Mesothelial cell of epicardium (in vitro differentiated cells): ENCODE measurements around the gene TMEM150A. TPM values are rescaled to one million over a fixed set of nuclear protein-coding genes. Genes with fewer than 3 reads are reported as not detected.

Source experiments
- DNase-seq, 2 experiments: peaks; one replicate each; pipeline ENCODE4 v3.0.0; 2021; ENCODE audit warnings: low spot score in 2 of 2; ENCODE audit not compliant: unreplicated experiment in 2 of 2
- H3K27ac Mint-ChIP-seq: 2 replicates; pipeline ENCODE4 v1.8.0; 2021; ENCODE audit warnings: mixed read lengths
- H3K27me3 Mint-ChIP-seq: 2 replicates; pipeline ENCODE4 v1.8.0; 2021; ENCODE audit warnings: low read depth, mixed read lengths
- H3K36me3 Mint-ChIP-seq: 2 replicates; pipeline ENCODE4 v1.8.0; 2021; ENCODE audit warnings: mixed read lengths
- H3K4me1 Mint-ChIP-seq: 2 replicates; pipeline ENCODE4 v1.8.0; 2021; ENCODE audit warnings: mixed read lengths
- H3K4me3 Mint-ChIP-seq: 2 replicates; pipeline ENCODE4 v1.8.0; 2021; ENCODE audit warnings: mild to moderate bottlenecking, moderate library complexity, mixed read lengths
- H3K9me3 Mint-ChIP-seq: 2 replicates; pipeline ENCODE4 v1.8.0; 2021; ENCODE audit warnings: mixed read lengths
- CTCF ChIP-seq: fragments of 200-600 bp; sonication (generic); IDR thresholded peaks from one replicate; pipeline ENCODE4 v1.5.0; 2021; ENCODE audit warnings: antibody characterized with exemption; ENCODE audit not compliant: unreplicated experiment
- total RNA-seq: library from RNA; stranded (reverse); gene quantifications from 3 replicates; pipeline ENCODE4 v1.2.1, GENCODE V29; 2021

Gene TMEM150A
- total RNA-seq, 1 donor from 2014 or later = 13.5 TPM

- no peaks in the 10 kb centered on the region for H3K9me3 Mint-ChIP-seq
- no peaks in the 10 kb centered on the region for H3K27me3 Mint-ChIP-seq
- no peak for DNase-seq
- H3K36me3 Mint-ChIP-seq = peaks cover 15% of the 10 kb centered on the region
- TF ChIP-seq CTCF = no peak
- no peak overlapping the region for H3K27ac Mint-ChIP-seq
- H3K4me3 Mint-ChIP-seq = no peak overlapping the region
- peaks cover 6% of the 10 kb centered on the region for H3K4me1 Mint-ChIP-seq
Observed at GRCh38 chr2:85554980-85555612, 47.4 kb downstream of the TMEM150A start.

DNA sequence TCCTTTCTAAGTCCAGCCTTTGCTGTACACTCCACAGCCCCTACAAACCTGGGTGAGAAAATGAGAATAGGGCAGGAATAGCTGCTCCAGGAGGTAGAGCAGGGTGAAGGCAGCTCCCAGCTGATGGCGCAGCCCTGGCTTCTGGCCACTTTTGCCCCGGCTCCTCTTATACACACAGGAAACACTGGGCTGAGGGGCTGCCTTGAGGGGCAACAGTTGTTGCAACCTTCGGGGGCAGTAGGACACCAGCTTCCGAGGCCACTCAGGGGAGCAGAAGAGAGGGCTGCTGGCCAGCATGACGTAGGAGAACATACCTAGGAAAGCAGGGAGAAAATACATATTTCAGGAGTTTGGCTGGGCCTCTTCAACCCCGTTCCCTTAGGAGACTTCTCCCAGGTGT is 49.3 kb downstream of the TMEM150A start:
- Mint-ChIP-seq H3K4me3 (no peak overlapping the region), H3K27ac (no peak overlapping the region), H3K4me1 (no peaks in the 10 kb centered on the region), H3K27me3 (no peaks in the 10 kb centered on the region), H3K9me3 (no peaks in the 10 kb centered on the region), H3K36me3 (peaks cover 18% of the 10 kb centered on the region)
- no peak for DNase-seq
- TF ChIP-seq CTCF = no peak

DNA sequence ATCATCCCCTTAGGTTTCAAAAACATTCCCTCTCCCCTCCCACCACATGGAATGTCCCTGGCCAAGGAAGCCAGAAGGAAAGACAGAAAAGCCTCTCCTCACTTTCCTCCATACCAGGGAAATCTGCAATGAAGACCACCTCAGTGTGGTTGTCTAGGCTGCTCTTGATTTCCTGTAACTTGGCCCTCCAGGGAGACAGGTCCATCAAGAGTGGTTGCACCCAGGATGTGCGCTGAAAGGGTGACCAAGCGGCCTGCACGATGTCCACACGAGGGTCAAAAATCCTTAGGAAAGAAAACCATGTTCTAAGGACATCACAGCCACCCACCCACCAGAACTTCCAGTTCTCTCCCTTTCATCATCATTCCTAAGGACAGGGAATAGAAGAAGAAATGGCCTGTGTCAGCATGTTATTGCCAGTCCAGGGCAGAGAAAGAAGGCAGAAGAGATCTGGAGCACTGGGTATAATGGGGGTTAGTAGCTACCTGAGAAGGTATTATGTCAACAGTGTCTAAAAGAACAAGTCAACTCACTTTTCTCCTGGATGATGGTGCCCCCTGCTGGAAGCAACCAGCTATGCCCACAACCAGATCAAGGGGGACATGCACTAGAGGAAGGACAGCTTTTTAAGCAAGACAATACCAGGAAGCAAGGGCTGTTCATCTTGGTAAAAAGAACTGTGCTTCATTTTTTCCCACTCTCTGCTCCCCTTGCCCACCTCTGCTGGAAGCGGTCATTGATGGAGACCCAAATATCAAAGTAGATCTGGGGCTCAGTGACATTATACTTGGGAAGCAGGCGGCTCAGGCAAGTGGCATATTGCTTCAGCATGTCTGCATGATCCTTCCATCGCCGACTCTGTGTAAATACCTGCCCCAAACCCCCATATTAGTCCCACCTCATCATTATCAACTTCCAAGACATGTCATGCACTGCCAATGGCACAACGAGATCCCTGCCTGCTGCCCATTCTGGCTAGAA is 50.5 kb downstream of the TMEM150A start:
- Mint-ChIP-seq H3K4me1 (no peaks in the 10 kb centered on the region), H3K27ac (no peak overlapping the region), H3K9me3 (no peaks in the 10 kb centered on the region), H3K4me3 (no peak overlapping the region), H3K27me3 (no peaks in the 10 kb centered on the region), H3K36me3 (peaks cover 14% of the 10 kb centered on the region)
- peak; percentile 63 to 91 for DNase-seq
- TF ChIP-seq CTCF = peak; percentile 85

- TF ChIP-seq CTCF = no peak
- Mint-ChIP-seq H3K27me3 (no peaks in the 10 kb centered on the region), H3K27ac (no peak overlapping the region), H3K4me1 (no peaks in the 10 kb centered on the region), H3K36me3 (peaks cover 14% of the 10 kb centered on the region), H3K9me3 (no peaks in the 10 kb centered on the region), H3K4me3 (no peak overlapping the region)
- no peak for DNase-seq
Observed at GRCh38 chr2:85550486-85550885, 52.0 kb downstream of the TMEM150A start.

DNA sequence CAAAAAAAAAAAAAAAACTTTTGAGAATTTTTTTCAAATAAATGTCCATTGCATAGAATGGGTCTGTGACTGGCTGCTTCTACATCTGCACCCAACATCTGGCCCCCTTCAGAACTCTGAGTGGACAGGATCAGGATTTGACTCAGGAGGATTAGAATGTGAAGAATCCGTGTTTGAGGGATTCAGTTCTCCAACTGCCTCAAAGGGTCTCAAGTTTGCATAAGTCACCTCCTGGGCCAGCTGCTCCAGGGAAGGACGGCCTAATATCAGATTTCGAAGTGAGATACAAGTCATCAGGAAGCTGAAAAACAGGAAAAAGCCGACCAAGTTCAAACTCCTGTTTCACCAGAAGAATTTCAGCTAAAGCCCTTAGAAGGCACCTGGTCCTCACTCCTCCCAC is 52.7 kb downstream of the TMEM150A start:
- no peak overlapping the region for H3K4me3 Mint-ChIP-seq
- no peak for DNase-seq
- no peak for TF ChIP-seq CTCF
- no peaks in the 10 kb centered on the region for H3K27me3 Mint-ChIP-seq
- H3K4me1 Mint-ChIP-seq = no peaks in the 10 kb centered on the region
- no peaks in the 10 kb centered on the region for H3K9me3 Mint-ChIP-seq
- no peak overlapping the region for H3K27ac Mint-ChIP-seq
- H3K36me3 Mint-ChIP-seq = peaks cover 13% of the 10 kb centered on the region
